Medulla oblongata (tissue), 1 donor: Measurements from ENCODE around the gene MAP2K5.
A peak's percentile ranks its signal among the peaks of the same experiment; 100 is the strongest.

ENCODE experiments used
- DNase-seq: peaks from one replicate; pipeline ENCODE4 v3.0.0-alpha.2; 2015; ENCODE audit errors: extremely low spot score

The MAP2K5 gene

GRCh38 chr15:67542420-67543347, at the start of gene MAP2K5:
Gene MAP2K5 (plus strand): TSS chr15:67542703. CDS start chr15:67543336, 633 bp downstream.
- DNase-seq, result peak; percentile 87

GRCh38 chr15:67495585-67495984, 46.9 kb upstream of the MAP2K5 start:
- no peak for DNase-seq

DNA sequence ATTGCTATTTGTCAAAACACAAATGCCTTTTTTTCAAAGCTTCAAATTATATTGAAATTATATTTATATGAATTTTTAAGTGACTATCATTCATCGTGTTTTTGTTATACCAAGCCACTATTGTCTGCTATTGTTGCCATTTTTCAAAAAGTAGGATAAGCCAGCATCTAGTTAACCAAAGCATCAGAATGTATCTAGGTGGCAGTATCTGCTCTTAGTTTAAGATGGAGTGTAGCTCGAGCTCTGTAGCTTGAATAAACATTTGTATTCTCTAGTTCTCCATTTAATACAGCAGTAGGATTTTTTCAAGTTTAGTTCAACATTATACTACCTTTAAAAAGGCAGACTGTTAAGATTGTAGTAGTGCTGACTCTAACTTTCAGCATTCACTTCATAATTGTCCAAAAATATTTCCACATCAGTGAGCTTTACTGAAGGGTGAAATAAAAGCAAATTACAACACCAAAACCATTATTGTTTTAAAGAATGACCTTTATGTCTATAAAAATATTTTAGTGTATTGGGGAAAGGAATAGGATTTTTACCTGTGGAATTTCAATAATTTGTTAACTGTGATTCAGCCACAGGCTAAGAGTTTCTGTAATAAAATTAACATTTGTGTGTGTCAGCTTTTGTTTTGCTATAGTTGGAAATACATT, 41.2 kb upstream of the MAP2K5 start:
- peak; percentile 76 for DNase-seq

GRCh38 chr15:67501836-67502461, 40.6 kb upstream of the MAP2K5 start:
- DNase-seq, result peak; percentile 25

DNA sequence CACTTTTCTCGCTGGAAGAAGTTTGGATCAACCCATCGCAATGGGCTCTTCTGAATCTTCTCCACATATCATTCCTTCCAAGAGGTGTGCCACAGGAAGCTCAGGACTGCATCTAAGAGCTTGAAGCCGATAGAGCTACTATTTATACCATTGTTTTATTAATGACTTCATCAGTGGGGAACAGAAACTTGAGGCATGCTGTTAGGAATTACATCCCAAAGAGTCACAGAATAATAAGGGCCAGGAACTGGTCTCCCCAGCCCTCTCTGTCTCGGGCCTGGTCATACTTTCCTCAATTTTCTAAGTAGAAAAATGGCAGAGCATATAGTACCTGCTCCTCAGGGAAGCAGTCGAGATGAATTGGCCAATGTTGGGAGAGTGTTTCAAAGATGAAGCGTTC, 38.4 kb upstream of the MAP2K5 start:
- DNase-seq, result no peak

- no peak for DNase-seq
Measured at GRCh38 chr15:67504796-67505195, 37.7 kb upstream of the MAP2K5 start.

GRCh38 chr15:67505675-67506572, 36.6 kb upstream of the MAP2K5 start:
- peak; percentile 54 for DNase-seq

DNA sequence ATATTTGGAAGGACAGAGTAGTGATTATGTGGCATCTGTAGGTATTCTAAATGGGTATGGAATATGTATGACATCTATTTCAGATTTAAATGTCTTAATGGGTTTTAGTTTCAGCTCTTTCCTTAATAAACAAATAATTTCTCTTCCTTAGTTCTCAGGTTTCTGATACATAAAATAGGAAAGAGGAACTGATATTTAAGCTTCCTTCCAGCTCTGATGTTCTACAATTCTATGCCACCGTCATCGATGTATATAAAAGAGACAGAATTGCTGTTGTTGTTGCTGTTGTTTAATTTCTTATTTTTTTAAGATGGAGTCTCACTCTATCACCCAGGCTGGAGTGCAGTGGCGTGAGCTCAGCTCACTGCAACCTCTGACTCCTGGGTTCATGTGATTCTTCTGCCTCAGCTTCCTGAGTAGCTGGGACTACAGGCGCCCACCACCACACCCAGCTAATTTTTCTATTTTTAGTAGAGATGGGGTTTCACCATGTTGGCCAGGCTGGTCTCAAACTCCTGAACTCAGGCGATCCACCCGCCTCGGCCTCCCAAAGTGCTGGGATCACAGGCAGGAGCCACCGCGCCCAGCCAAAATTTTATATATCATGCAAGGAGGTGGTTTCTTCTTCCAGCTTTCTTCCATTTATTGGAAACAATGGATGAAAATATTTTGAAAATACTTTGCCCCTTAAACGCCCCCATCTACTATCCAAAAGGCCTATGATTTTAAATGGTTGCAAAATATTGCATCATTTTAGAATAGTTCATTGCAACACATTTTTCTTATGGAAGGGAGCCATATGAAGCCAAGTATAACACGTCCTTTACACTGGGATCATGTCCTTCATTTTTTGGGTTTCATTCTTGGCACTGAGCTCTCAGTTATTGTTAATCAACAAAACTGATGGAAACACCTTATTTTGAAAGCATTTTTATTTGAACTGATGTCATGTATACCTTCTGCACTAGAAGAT, 35.4 kb upstream of the MAP2K5 start:
- no peak for DNase-seq

GRCh38 chr15:67508407-67508806, 34.1 kb upstream of the MAP2K5 start:
- DNase-seq, result no peak

GRCh38 chr15:67509918-67510317, 32.6 kb upstream of the MAP2K5 start:
- DNase-seq, result no peak

GRCh38 chr15:67510597-67511190, 31.8 kb upstream of the MAP2K5 start:
- no peak for DNase-seq

DNA sequence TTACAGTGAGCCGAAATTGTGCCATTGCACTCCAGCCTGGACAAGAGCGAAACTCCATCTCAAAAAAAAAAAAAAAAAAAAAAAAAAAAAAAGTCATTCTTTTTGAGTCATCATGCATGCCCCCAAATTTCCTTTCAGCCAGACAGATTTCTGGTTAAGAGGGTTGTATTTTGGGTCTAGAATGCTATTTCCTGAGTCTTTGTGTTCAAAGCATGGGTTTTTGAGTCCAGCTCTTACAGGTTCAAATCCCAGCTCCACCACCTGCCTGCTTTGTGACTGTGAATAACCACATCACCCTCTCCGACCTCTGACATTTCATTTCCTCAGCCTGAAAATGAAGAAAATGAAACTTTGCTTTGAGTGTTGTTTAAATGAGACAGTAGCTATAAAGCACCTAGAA, 30.9 kb upstream of the MAP2K5 start:
- no peak for DNase-seq

DNA sequence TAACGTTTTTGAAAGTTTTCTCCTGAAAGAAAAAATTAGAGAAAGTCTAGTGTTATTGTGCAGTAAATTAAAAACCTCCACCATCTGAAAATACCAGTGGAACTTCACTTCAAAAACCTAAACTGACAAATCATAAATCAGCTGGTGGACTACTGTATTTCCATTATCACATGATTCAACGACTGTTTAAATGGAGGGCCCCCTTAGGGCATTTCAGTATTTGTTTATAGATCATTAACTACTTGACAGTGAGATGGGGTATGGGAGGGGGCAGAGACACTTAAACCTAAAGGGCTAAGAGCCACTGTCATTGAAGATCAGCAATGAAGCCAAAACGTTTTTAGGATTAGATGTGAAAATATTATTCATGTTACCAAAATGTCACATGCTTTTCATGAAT, 30.4 kb upstream of the MAP2K5 start:
- no peak for DNase-seq

DNA sequence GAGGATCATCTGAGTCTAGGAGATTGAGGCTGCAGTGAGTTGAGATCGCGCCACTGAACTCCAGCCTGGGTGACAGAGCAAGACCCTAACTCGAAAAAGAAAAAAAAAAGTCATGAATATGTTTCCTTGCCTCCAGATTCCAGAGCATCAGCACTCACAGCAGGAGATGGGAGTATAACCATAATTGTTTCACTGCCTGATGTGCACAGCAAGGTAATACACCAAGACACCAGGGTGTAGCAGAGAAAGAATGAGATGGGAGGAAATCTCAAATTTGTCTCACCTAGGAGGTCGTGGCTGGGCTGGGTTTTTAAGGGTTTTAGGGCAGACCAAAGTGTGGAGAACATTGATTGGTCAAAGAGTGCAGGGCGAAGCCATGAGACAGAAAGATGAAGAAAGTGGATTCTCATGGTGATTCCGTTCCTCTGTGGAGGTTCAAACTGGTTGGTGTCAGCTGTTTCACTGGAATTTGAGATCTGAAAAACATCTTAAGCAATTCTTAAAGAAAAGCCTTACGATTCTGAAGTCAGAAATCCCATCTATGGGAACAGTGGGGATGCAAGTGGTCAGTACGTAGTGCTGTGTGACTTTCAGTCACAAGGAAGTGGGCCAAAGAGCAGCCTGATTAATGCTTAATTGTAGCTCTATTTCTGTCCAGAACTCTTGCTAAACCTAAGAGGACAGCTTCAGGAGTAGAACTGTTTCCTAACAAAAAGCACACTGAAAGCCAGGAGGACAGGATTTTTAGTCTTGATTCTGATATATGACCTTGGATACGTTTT, 29.4 kb upstream of the MAP2K5 start:
- DNase-seq, result no peak

DNA sequence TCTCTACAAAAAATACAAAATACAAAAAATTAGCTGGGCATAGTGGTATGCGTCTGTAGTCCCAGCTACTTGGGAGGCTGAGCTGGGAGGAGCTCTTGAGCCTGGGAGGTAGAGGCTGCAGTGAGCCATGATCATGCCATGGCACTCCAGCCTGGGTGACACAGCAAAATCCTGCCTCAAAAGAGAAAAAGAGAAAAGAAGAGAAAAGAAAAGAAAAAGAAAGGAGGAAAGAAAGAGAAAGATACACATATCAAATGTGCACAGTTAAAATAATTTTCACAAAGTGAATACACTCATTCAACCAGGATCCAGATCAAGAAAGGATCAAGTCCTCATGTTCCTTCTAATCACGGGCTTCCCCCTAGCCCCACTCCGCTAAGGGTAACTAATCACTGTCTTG, 27.4 kb upstream of the MAP2K5 start:
- DNase-seq, result no peak

DNA sequence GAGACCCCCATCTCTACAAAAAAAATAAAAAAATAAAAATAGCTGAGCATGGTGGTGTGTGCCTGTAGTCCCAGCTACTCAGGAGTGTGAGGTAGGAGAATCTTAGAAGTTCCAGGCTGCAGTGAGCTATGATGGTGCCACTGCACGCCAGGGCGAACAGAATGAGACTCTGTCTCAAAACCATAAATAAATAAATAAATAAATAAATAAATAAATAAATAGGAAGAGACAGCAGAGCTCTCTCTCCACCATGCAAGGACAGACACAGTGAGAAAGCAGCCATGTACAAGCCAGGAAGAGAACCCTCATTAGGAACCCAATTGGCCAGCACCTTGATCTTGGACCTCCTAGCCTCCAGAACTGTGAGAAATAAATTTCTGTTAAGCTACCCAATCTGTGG, 26.9 kb upstream of the MAP2K5 start:
- DNase-seq, result no peak

GRCh38 chr15:67520321-67521028, 22.0 kb upstream of the MAP2K5 start:
- peak; percentile 35 for DNase-seq

GRCh38 chr15:67521029-67521782, 21.3 kb upstream of the MAP2K5 start, which contains the start of gene C15orf61:
Gene C15orf61 (plus strand): TSS chr15:67521131. CDS start chr15:67521249, 118 bp downstream.
- peak; percentile 86 for DNase-seq
